Neural crest cell (in vitro differentiated cells): ENCODE measurements around the gene GNA12. TPM values are rescaled to one million over a fixed set of nuclear protein-coding genes. Genes with fewer than 3 reads are reported as not detected.

ENCODE experiments used
- DNase-seq: peaks from one replicate; pipeline ENCODE4 v3.0.0; 2021; ENCODE audit warnings: low read depth, mixed read lengths, low spot score
- H3K27ac Mint-ChIP-seq: one replicate; pipeline ENCODE4 v1.8.0; 2021; ENCODE audit warnings: mild to moderate bottlenecking, mixed read lengths; ENCODE audit not compliant: unreplicated experiment
- H3K27me3 Mint-ChIP-seq: 2 replicates; pipeline ENCODE4 v1.8.0; 2021; ENCODE audit warnings: low read depth, mild to moderate bottlenecking, mixed read lengths
- H3K36me3 Mint-ChIP-seq: 2 replicates; pipeline ENCODE4 v1.8.0; 2021; ENCODE audit warnings: low read depth, mild to moderate bottlenecking, mixed read lengths
- H3K4me1 Mint-ChIP-seq: 2 replicates; pipeline ENCODE4 v1.8.0; 2021; ENCODE audit warnings: mixed read lengths
- H3K4me3 Mint-ChIP-seq: one replicate; pipeline ENCODE4 v1.8.0; 2021; ENCODE audit warnings: mild to moderate bottlenecking, mixed read lengths
- H3K9me3 Mint-ChIP-seq: 2 replicates; pipeline ENCODE4 v1.8.0; 2021; ENCODE audit warnings: mixed read lengths
- CTCF ChIP-seq: fragments of 200-600 bp; sonication (generic); conservative IDR thresholded peaks from 2 replicates; pipeline ENCODE4 v1.5.0; 2021; ENCODE audit warnings: antibody characterized with exemption, mild to moderate bottlenecking
- total RNA-seq: library from RNA; stranded (reverse); gene quantifications from 2 replicates; pipeline ENCODE4 v1.2.1, GENCODE V29; 2021

The GNA12 gene
- total RNA-seq, 1 donor from 2014 or later: 63.5 TPM

DNA sequence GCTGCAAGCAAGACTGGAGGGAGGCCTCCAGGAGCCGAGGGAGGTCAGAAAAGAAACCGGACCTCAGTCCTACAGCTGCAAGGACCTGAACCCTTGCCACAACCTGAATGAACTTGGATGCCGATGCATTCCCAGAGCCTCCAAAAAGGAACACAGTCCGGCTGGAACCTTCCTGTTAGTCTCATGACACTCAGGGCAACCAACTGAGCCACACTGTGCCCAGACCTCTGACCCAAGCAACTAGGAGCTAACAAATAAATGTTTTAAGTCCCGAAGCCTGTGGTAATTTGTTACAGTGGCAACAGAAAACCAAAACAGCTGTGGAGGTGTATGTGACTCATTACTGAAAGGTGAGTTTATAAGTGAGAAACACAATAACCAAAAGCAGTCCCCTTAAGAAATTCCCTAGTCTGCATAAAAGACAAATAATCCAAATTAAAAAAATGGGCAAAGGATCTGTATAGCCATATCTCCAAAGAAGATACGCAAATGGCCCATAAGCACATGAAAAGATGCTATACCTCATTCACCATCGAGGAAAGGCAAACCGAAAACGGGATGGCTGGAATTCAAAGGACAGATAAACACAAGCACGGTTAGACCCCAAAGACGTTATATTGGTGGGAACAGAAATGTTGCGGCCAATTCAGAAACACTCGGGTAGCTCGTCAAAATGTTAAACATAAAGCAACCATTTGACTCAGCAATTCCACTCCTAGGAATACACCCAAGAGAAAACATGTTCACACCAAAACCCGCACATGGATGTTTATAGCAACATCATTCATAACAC lies 24.8 kb downstream of the GNA12 start:
- peaks cover 6% of the 10 kb centered on the region for H3K36me3 Mint-ChIP-seq
- no peak for DNase-seq
- no peak overlapping the region for H3K4me3 Mint-ChIP-seq
- H3K27me3 Mint-ChIP-seq: no peaks in the 10 kb centered on the region
- TF ChIP-seq CTCF: no peak
- H3K27ac Mint-ChIP-seq: no peak overlapping the region
- no peaks in the 10 kb centered on the region for H3K9me3 Mint-ChIP-seq
- peaks cover 48% of the 10 kb centered on the region for H3K4me1 Mint-ChIP-seq

GRCh38 chr7:2818653-2819052 lies 25.5 kb downstream of the GNA12 start:
- H3K27ac Mint-ChIP-seq: no peak overlapping the region

DNA sequence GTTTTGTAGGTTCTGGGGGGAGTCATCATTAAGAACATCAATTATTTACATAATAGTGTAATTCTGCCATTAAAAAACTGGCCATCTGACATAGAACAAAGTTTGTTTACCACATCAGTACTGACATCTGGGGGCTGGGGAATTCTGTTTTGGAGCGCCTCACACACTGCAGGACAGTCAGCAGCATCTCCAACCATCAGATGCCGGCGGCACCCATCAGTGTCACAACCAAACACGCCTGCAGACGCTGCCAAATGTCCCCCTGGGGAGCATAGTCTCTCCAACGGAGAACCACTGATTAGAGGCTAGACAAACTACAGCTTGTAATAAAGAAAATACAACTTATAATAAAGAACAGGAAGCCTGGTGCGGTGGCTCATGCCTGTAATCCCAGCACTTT lies 26.0 kb downstream of the GNA12 start:
- Mint-ChIP-seq H3K27me3 (no peaks in the 10 kb centered on the region), H3K4me1 (peaks cover 42% of the 10 kb centered on the region), H3K27ac (peak overlapping the region; percentile 31), H3K36me3 (peaks cover 11% of the 10 kb centered on the region), H3K9me3 (no peaks in the 10 kb centered on the region), H3K4me3 (no peak overlapping the region)
- DNase-seq: no peak
- no peak for TF ChIP-seq CTCF

More at GRCh38 chr7:2818653-2819052, 25.5 kb downstream of the GNA12 start:
- Mint-ChIP-seq H3K4me3 (no peak overlapping the region), H3K36me3 (peaks cover 7% of the 10 kb centered on the region), H3K9me3 (no peaks in the 10 kb centered on the region), H3K4me1 (peaks cover 41% of the 10 kb centered on the region), H3K27me3 (no peaks in the 10 kb centered on the region)
- no peak for TF ChIP-seq CTCF
- DNase-seq: no peak

DNA sequence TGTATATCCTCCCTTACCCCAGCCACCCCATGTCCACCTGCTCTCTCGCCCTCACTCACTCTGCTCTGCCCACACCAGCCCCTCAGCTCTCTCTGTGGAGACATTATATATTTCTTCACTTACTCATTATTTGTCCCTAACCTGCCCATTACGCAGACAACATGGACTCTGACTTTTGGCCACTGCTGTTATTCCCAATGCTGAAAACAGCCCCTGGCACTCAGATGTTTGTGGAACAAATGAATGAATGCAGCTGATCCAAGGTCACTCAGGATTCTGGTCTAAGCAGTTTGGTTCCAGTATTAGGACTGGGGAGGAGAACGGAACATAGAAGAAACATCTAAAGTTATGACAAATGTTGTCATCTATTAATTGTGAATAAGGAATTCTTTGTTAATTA lies 26.7 kb downstream of the GNA12 start:
- TF ChIP-seq CTCF: no peak
- H3K27me3 Mint-ChIP-seq: no peaks in the 10 kb centered on the region
- H3K9me3 Mint-ChIP-seq: no peaks in the 10 kb centered on the region
- peaks cover 11% of the 10 kb centered on the region for H3K36me3 Mint-ChIP-seq
- peaks cover 40% of the 10 kb centered on the region for H3K4me1 Mint-ChIP-seq
- H3K4me3 Mint-ChIP-seq: no peak overlapping the region
- H3K27ac Mint-ChIP-seq: peak overlapping the region; percentile 75
- no peak for DNase-seq

DNA sequence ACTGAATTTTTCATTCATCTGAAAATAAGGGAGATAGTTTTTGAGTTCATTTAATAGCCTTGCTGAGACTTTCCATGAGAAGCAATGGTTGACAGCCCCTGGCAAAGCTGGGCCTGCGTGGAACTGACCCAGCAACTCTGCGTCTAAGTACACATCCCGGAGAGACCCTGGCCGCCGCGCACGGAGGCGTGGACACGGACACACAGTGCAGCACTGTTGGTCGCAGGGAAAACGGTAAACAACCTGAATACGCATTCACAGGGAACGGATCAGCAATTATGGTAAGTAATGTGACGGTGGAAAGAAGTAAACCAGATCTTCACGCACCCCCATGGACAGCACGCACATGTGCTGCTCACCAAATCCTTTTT lies 28.2 kb downstream of the GNA12 start:
- H3K4me1 Mint-ChIP-seq: peaks cover 32% of the 10 kb centered on the region
- H3K9me3 Mint-ChIP-seq: no peaks in the 10 kb centered on the region
- peaks cover 15% of the 10 kb centered on the region for H3K36me3 Mint-ChIP-seq
- no peak for TF ChIP-seq CTCF
- DNase-seq: no peak
- H3K4me3 Mint-ChIP-seq: no peak overlapping the region
- no peak overlapping the region for H3K27ac Mint-ChIP-seq
- no peaks in the 10 kb centered on the region for H3K27me3 Mint-ChIP-seq
